ENCODE results near the gene PSMD9.
"Not testable (repeated sequence)": the region's sequence is repeated elsewhere in the genome, so short reads cannot be mapped to it uniquely, and the experiment has no call there.

Gene PSMD9, protein sequence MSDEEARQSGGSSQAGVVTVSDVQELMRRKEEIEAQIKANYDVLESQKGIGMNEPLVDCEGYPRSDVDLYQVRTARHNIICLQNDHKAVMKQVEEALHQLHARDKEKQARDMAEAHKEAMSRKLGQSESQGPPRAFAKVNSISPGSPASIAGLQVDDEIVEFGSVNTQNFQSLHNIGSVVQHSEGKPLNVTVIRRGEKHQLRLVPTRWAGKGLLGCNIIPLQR

DNA sequence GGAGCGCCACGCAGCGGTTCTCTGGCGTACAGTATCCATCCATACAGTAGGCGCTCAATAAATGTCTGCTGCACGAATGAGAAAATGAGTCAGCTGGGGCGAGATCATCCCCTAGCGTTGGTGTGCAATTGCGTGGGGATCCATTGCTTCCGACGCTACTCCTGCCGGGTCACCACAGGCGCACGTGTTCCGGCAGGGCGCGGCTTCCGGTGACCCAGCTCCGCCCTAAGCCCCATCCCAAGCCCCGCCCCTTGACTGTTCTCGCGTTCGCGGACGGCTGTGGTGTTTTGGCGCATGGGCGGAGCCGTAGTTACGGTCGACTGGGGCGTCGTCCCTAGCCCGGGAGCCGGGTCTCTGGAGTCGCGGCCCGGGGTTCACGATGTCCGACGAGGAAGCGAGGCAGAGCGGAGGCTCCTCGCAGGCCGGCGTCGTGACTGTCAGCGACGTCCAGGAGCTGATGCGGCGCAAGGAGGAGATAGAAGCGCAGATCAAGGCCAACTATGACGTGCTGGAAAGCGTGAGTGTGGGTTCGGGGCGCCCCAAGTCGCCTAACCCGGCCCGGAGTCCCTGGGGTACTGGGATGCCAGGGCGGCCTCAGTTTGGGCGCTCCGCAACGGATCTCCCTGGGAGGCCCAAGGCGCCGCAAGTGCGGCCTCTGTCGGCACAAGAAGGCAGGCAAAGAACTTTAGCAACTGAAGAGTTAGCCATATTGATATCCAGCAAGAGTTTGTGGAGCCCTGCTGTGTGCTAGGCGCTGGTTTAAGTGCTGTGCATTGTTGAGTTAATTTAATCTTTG is at the start of gene PSMD9:
Gene PSMD9 (plus strand): TSS at position 313 of the 796 bp plus-strand sequence. CDS start 67 bp downstream, at position 380.
- peak; percentile 99 for DNase-seq

DNA sequence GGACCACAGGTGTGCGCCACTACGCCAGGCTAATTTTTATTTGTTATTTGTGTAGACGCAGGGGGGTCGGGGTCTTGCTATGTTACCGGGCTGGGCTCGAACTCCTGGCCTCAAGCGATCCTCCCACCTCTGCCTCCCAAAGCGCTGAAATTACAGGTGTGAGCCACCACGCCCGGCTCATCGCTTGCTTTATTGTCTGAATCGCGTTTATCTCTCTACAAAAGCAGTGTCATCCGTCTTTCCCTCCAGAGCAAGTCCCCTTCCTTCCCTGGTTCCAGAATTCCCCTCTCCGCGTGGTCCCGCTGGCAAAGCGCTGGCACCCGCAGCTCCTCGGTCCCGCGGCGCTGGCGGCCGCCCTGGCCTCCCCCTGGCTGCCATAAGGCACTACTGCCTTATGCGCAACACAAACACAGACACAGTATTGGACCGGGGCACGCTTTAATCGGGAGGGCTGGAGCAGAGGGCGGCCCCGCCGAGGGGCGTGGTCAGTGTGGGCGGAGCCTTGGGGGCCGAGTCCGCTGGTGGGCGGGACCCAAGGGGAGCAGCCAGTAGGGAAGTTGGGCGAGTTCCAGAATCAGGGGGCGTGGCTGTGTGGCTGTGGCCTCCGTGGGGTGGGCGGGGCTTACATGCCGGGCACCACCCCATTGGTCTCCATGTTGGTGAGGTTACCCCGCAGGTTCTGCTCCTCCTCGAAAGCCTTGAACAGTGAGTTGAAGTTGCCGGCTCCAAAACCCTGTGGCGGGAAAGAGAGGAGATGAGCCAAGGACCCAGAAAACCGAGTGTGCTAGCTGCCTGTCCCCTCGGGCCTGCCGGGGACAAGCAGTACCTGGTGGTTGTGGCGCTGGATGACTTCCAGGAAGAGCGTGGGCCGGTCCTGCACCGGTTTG is 49.2 kb upstream of the PSMD9 start:
- DNase-seq = peak; percentile 98

DNA sequence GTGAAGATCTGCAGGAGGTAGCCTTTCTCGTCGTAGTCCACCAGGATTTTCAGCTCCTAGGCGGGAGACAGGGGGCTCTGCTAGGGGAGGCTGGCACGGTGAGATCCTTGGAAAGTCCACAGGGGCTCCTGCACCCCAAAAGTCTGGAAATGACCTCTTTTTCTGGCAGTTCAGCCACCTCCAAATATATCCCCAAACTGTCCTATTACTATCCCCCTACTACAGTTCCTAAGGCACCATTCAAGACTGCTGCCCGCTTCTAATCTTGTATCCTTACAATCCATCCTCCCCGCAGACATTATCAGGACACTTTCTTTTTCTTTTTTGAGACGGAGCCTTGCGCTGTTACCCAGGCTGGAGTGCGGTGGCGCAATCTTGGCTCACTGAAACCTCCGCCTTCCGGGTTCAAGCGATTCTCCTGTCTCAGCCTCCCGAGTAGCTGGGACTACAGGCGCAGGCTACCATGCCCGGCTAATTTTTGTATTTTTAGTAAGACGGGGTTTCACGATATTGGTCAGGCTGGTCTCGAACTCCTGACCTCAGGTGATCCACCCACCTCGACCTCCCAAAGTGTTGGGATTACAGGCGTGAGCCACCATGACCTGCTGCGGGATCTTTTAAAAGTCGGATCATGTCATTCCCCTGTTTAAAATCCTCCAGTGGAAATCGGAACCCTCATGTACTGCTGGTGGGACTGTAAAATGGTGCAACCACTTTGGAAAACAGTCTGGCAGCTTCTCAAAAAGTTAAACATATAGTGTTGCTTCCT is 48.4 kb upstream of the PSMD9 start:
- DNase-seq = peak; percentile 63

DNA sequence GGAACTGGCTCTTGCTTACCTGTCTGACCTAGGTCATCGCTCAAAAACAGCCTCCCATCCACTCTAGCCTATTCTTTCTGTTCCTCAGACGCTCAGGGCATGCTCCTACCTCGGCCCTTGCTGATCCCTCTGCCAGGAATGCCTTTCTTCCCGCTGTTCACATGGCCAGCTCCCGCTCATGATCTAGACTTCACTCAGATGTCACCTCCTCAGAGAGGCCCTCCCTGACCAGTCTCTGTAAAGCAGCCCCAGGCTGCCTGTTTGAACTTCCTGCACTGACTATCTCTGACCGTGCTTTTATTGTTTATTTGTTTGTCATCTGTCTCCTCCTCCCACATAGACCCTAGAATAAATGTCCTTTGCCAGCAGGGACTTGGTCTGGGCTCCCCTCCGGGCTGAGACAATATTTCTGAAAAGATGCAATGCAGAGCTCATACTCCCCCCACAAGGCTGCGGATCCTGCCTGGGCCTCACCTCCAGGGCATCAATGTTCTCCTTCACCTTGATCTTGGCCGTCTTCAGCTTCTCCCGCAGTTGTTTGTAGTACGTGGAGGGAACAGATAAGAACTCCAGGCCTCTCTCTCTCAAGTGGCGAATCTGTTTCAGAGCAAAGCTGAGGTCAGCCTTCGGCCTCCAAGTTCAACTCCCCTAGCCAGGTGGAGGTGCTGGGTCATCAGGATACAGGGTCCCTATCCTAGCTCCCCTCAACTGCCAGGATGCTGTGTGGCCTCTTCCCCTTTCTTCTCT is 45.2 kb upstream of the PSMD9 start:
- DNase-seq = no peak

DNA sequence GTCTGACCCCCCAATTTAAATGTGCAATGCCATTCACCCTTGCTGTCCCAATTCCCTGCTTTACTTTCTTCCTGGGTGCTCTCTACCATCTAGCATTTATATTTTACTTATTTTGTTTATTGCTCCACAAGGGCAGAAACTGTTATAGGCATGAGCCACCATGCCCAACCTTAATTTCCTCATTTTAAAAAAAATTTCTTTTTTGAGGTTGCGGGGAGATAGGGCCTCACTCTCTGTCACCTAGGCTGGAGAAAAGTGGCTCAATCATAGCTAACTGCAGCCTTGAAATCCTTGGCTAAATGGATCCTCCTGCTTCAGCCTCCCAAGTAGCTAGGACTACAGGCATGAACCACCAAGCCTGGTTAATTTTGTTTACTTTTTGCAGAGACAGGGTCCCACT is 42.9 kb upstream of the PSMD9 start:
- peak; percentile 86 for DNase-seq

DNA sequence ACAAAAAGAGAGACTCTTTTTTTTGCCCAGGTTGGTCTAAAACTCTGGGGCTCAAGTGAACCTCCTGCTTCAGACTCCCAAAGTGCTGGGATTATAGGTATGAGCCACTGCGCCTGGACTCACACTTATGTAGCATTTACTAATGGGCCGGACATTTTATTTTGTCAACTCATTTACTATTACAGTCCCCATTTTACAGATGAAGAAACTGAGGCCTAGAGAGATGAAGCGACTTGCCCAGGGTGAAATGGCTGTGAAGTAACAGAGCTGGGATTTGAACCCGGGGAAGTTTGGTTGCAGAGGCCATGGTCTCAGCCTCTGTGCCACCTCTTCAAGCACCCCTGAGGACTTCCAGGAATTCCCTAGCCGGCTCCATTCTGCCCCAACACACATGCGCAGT is 39.4 kb upstream of the PSMD9 start:
- DNase-seq = no peak

DNA sequence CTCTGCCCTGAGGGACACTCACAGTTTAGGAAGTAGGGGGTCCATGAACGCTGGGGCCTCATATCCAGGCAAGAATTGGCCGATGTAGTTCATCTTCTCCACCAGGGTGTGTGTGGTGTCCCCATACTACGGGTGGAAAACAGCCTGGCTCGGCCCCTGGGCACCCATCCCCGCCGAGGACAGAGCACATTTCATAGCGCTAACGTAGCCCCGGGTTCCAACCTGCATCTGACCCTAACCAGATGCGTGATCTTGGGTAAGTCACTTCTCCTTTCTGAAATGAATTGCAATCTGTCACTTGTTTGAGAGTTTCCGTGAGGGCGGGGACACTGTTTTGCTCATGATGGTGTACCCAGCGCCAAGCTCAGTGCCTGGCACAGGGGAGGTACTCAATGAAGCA is 38.9 kb upstream of the PSMD9 start:
- peak; percentile 92 for DNase-seq

DNA sequence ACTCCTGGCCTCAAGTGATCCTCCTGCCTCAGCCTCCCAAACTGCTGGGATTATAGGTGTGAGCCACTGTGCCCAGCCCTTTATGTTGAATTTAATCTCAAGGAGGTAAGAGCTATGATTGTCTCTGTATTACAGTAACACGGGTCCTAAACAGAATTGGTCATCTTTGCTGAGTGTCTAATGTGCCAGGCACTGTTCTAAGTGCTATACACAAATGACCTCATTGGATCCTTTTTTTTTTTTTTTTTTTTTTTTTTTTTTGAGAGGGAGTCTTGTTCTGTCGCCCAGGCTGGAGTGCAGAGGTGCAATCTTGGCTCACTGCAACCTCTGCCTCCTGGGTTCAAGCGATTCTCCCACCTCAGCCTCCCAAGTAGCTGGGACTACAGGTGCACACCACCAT is 36.2 kb upstream of the PSMD9 start:
- not testable (repeated sequence) for DNase-seq

DNA sequence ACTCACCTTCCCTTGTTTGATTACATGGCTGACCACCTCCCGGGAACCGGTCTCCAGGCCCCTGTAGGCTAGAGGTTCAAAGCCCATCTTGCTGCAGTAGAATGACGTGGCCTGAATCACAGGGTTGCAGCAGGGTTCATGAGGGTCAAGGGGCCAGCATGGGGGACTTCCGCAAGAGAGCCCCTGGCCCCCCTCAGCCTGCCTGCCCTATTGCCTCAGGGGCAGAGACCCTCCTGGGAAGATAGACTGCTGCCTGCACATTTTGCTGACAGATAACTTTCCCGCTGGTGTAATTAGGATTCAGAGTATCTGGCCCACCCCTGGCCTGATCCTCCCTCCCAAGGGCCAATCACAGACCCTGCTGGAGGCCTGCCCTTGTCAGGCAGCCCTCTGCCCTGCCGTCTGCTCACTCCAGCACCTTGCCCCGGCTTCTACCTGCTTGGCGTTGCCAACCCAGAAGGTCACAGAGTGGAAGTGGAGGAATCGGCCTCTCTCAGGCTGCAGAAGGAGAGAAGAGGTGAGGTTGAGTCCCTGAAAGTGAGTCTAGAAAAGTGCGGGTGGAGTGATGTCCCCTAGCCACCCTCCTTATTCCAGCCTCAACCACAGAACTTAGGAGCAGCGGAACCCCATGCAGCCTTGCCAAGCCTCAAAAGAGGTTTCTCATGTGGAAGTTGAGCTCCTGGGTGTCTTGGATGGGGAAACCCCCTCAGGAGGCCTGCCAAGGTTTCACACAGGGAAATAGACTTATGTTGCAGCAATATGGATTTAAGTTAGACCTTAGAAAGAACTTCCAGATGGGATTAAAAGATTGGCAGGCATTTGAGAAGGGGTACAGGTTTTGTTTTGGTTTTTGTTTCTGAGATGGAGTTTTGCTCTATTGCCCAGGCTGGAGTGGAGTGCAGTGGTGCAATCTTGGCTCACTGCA is 31.0 kb upstream of the PSMD9 start:
- no peak for DNase-seq

DNA sequence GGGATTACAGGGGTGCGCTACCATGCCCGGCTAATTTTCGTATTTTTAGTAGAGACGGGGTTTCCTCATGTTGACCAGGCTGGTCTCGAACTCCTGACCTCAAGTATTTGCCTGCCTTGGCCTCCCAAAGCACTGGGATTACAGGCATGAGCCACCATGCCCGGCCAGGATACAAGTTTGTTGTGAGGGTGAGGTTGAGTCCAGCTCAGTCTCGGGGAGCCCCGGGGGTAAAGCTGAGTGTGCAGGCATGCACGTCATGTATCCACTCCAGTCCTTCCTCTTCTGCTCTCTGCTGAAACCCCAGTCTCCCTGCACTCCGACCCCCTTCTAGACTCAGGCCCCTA is 30.3 kb upstream of the PSMD9 start:
- no peak for DNase-seq

DNA sequence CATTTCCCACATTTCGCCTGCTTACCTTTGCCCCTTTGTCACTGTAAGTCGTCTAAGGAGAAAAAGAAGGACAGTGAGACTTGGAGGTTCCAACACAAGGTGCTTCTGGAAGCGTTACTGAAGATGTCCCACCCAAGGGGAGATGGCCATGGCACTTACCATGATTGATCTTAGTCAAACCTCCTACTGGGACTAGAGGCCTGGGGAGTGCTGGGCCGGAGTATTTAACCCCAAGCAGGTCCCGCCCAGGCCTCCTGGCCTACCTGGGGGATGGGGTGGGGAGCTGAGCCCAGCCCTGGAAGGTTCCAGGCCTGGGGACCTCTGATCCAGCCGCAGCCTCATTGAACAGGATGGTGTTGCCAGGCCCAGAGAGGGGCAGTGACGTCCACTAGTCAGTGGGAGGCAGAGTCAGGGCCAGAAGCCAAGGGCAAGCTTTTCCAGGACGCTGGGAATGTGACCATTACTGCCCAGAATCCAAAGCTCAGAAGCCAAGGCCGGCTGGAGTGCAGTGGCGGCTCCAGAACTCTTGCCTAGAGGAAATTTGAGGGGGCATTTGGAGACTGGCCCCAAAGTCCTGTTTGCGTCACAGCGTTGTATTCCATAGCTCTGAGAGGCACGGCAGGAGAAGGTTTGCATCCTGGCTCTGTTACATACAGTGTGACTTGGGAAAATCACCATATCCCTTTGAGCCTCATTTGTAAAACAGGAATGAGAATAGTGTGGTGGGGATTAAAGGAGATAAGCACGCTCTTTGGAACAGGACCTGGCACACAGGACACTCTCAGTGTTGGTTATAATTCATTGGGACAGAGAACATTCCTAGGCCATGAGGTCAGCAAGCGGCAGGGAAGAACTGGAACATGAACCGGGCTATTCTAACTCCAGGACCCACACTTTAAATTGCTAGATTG is 29.7 kb upstream of the PSMD9 start, which contains the start of gene HPD:
Gene HPD (minus strand): TSS at position 198 of the 911 bp plus-strand sequence. CDS start 36 bp downstream, at position 162.
- no peak for DNase-seq

DNA sequence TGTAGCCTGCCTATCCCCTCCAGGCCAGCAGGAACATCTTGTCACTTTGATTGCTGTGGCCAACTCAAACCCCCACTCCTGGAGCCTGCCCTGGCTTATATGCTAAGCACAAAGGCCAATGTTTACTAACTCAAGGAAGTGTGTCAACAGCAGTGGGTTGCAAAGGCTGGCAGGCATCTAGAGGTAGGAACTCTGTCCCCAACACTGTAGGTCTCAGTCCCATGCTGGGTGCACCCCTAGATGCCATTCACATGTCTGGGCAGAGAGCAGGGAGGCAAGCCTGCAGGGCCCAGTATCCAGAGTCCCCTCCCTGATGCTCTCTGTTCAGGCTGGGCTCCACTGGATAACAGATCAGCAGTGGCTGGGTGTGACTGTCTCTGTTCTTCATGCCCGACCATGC is 28.3 kb upstream of the PSMD9 start:
- DNase-seq = no peak

DNA sequence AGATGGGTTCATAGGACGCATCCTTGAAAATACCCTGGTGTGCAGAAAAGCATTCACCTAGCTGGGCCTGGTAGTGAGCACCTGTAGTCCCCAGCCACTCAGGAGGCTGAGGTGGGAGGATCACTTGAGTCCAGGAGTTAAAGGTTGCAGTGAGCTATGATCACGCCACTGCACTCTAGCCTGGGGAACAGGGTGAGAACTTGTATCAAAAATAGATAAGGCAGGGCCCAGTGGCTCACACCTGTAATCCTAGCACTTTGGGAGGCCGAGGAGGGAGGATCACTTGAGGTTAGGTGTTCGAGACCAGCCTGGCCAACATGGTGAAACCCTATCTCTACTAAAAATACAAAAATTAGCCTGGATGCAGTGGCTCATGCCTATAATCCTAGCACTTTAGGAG is 27.9 kb upstream of the PSMD9 start:
- DNase-seq = not testable (repeated sequence)

DNA sequence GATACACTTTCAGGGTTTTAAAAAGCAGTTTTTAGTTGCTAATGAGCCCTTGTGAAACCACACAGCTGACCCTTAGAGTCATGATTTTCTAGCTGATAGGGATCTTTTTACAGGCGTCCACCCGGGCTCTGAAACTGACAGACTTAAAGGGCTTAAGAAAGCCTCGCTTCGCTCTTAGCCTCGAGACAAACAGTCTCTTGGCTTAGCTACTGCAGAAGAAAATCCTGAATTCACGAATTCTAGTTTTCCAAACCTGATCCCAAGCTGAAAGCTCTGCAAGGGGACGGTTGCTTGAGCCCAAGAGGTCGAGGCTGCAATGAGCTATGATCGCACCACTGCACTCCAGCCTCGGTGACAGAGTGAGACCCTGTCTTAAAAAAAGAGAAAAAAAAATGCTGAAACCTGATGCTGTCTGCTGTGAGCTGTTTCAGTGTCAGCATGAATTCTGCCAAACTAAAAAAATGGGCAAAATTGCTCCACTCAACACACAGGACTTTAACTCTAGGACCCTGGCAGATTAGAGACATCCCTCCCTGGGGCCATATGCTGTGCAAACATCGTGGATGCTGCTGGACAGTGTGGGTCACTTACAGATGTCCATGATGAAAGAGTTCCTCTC is 26.8 kb upstream of the PSMD9 start:
- DNase-seq = no peak

DNA sequence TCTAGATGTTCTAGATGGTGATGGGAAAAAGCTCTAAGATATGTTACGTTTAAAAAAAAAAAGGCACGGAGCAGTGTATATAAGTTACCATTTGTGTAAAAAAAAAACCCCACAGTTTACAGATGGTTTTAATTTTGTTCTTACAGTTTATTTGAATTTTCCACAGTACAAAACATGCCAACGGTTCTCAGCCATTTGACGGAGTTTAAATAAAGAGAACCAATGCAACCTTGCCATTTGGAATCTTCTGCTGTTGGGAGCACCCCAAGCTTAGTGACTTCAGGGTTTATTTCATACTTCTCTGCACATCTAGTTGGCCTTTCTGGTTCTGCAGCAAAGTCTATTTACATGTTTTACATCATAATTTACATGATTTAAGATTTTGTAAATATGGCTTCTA is 22.3 kb upstream of the PSMD9 start:
- DNase-seq = no peak

DNA sequence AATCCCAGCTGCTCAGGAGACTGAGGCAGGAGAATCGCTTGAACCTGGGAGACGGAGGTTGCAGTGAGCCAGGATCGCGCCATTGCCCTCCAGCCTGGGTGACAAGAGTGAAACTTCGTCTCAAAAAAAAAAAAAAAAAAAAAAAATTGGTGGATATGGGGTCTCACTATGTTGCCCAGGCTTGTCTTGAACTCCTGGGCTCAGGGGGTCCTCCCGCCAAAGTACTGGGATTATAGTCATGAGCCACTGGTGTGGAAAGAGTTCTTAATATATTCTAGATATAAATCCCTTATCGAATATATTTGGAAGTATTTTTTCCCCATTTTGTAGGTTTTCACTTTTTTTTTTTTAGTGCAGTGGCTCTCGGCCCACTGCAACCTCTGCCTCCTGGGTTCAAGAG is 19.4 kb upstream of the PSMD9 start:
- not testable (repeated sequence) for DNase-seq

DNA sequence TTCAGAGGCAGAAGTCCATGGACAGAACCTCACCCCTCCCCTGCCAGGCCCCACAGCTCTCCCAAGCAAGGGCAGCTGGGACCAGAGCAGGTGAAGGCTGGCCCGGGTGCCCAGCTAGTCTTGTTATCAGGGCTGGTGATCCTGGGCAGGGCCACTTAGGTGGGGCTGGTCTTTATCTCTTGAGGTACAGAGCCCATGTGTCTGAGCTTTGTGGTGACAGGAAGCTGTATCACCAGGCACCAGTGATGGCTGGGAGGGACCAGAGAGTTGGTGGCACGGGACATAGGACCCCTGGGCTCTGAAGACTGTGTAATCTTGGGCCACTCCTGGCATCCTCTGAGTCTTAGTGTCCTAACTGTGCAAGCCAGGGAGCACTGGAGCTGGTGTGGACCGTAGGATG is 17.1 kb upstream of the PSMD9 start:
- no peak for DNase-seq

DNA sequence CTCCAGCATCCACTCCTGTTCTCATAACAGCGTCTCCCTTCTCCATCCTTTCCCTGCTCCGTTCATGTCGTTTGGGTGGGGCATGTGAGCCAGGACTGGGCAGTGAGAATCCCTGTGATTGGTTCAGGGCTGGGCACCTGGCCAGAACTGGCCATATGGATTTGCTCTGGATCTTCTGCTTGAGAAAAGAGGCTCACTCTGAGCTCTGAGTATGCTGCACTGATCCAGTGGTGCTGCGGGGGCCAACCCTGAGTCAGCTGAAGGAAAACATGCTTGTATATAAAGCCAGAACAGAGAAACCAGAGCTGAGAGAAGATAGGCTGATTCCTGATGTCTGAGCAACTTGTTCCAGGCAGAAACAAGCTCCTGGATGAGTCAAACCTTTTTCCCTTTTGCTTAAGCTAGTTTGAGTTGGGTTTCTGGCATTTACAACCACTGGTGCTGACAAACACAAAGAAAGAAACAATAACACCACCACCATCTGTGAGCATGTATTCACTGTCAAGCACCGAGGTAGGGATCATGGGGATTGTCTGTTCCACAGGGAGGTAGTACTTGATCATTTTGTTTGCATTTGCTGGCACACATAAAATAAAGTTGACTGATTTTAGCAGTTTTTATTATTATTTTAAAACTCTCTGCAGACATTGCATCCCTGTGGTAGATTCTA is 15.9 kb upstream of the PSMD9 start:
- DNase-seq = no peak

DNA sequence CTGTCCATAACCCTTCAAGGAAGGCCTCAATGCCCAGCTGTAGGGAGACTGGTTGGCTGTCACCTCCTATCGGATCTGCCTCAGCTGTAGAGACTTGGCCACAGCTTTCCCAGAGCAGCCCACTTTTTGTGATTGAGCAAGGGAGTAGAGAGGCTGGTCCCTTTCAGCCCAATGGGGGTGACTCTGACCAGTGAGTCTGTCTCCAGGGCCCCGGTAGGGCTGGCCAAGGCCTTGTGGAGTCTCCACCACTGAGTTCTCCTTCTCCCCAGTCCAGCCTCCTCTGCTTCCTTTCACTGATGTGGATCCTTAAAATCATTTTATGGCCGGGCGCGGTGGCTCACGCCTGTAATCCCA is 15.4 kb upstream of the PSMD9 start:
- DNase-seq = no peak
